ENCODE results near the gene EMILIN1.
A peak's percentile ranks its signal among the peaks of the same experiment; 100 is the strongest.

EMILIN1 gene

DNA sequence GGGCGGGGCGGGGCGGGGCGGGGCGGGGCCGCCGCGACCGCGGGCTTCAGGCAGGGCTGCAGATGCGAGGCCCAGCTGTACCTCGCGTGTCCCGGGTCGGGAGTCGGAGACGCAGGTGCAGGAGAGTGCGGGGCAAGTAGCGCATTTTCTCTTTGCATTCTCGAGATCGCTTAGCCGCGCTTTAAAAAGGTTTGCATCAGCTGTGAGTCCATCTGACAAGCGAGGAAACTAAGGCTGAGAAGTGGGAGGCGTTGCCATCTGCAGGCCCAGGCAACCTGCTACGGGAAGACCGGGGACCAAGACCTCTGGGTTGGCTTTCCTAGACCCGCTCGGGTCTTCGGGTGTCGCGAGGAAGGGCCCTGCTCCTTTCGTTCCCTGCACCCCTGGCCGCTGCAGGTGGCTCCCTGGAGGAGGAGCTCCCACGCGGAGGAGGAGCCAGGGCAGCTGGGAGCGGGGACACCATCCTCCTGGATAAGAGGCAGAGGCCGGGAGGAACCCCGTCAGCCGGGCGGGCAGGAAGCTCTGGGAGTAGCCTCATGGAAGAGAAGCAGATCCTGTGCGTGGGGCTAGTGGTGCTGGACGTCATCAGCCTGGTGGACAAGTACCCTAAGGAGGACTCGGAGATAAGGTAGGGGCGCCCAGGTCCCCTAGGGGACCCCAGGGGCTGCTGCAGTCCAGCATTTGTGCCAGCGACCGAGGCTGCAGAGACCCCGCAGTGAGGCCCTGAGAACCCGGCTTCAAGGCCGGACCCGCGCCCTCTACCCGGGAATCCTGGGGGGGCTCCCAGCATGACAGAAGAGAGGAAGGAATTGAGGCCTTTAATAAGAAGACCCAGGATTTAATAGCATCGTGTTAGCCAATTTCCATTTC, 8.5 kb downstream of the EMILIN1 start, which contains the start of gene KHK:
KHK (plus strand) TSS at position 49 of the 870 bp plus-strand sequence; CDS start at position 537, 488 bp downstream.
- 8 to 11% methylated on average over 54 of the region's 54 CpGs for WGBS, 2 experiments
- Histone ChIP-seq H3K4me1 (ENCODE audit: control insufficient read depth, insufficient read depth, low read length) (peaks cover 4% of the 10 kb centered on the region), H3K27me3 (ENCODE audit: control insufficient read depth, insufficient read depth, low read length, poor library complexity, severe bottlenecking) (peaks cover 22% of the 10 kb centered on the region), H3K4me3 (ENCODE audit: insufficient read depth, low read depth, low read length) (peak within 1 kb of the TSS; percentile 59), H3K27ac (ENCODE audit: insufficient read depth, low read depth, low read length, poor library complexity, severe bottlenecking) (peak within 1 kb of the TSS; percentile 67), H3K9me3 (ENCODE audit: control insufficient read depth, low read length) (no peaks in the 10 kb centered on the region), H3K36me3 (ENCODE audit: control insufficient read depth, insufficient read depth, low read length) (no peaks in the 10 kb centered on the region)

DNA sequence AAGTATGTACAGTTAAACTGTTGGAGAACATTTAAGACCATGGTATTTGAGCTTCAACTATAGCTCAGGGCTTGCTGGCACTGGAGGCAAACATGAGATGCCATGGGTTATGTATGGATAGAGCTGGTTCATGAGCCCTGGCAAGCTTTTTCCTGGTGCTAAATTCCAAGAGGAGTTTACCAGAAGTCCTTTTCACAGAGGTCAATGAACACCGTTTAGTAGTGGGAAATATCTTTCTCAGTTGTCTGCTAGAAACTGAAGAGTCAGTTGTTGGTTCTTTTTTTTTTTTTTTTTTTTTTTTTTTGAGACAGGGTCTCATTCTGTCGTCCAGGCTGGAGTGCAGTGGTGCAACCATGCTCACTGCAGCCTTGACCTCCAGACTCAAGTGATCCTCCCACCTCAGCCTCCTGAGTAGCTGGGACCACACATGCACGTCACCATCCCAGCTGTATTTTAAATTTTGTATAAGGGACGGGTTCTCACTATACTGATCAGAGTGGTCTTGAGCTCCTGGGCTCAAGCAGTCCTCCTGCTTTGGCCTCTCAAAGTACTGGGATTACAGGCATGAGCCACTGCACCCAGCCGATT, 9.5 kb downstream of the EMILIN1 start:
- H3K9me3 ChIP-seq (ENCODE audit: control insufficient read depth, low read length) = no peaks in the 10 kb centered on the region
- peak overlapping the region; percentile 59 for H3K4me3 ChIP-seq (ENCODE audit: insufficient read depth, low read depth, low read length)
- H3K27ac ChIP-seq (ENCODE audit: insufficient read depth, low read depth, low read length, poor library complexity, severe bottlenecking) = no peak overlapping the region
- H3K27me3 ChIP-seq (ENCODE audit: control insufficient read depth, insufficient read depth, low read length, poor library complexity, severe bottlenecking) = peaks cover 22% of the 10 kb centered on the region
- 84 to 90% methylated on average over 5 of the region's 5 CpGs for WGBS, 2 experiments
- peaks cover 4% of the 10 kb centered on the region for H3K4me1 ChIP-seq (ENCODE audit: control insufficient read depth, insufficient read depth, low read length)
- H3K36me3 ChIP-seq (ENCODE audit: control insufficient read depth, insufficient read depth, low read length) = no peaks in the 10 kb centered on the region

DNA sequence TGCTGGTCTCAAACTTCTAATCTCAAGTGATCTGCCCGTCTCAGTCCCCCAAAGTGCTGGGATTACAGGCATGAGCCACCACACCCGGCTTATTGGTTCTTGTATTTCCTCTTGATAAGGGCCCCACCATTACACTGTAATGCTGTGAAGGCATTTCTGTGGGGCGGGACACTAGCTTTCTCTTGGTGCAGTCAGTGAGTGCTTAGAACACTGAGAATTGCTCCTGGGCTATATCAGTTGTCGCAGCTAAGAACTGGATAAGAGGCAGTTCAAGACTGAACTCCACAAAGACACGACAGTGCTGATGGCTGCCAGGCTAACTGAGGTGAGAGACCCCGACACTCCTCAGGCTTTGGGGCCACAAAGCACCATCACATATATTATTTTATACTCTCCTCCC, 10.2 kb downstream of the EMILIN1 start:
- no peak overlapping the region for H3K27ac ChIP-seq (ENCODE audit: insufficient read depth, low read depth, low read length, poor library complexity, severe bottlenecking)
- H3K9me3 ChIP-seq (ENCODE audit: control insufficient read depth, low read length) = no peaks in the 10 kb centered on the region
- 93% methylated on average over 6 of the region's 6 CpGs for WGBS, 2 experiments
- peaks cover 4% of the 10 kb centered on the region for H3K4me1 ChIP-seq (ENCODE audit: control insufficient read depth, insufficient read depth, low read length)
- no peak overlapping the region for H3K4me3 ChIP-seq (ENCODE audit: insufficient read depth, low read depth, low read length)
- H3K27me3 ChIP-seq (ENCODE audit: control insufficient read depth, insufficient read depth, low read length, poor library complexity, severe bottlenecking) = peaks cover 22% of the 10 kb centered on the region
- H3K36me3 ChIP-seq (ENCODE audit: control insufficient read depth, insufficient read depth, low read length) = no peaks in the 10 kb centered on the region

DNA sequence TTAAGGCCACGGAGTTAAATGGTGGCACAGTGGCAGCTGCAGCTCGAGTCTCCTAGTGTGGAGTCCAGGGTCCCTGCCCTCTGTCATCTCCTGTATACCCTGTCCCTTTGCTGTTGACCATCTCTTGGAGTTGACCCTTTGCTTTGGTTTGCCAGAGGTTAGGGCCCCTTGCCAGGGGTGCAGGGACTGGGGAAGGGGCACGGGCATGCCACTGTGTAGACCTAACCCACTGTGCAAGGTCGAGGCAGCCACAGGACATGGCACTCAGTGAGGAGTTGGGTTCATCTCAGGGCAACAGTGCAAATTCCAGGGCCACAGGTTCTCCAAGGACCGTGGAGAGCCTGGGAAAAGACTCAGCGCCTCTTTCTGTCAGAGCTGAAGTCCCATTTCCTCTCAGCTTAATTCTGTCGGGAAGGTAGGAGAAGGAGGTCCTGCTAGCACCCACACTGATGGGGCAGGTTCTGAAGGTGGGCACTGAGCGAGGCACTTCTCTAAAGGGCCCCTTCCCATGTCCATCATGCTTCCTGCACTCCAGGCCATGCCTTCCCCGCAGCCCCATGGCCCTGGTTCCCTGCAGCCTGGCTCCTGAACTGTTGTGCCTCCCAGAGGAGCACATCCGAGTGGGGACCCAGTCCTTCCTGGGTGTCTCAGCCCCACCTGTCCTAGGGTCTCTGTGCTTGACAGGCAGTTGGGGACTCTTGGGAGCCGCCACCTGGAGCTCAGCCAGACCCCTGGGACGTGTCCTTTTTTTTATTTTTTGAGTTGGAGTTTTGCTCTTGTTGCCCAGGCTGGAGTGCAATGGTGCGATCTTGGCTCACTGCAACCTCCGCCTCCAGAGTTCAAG, 10.9 kb downstream of the EMILIN1 start:
- Histone ChIP-seq H3K27me3 (ENCODE audit: control insufficient read depth, insufficient read depth, low read length, poor library complexity, severe bottlenecking) (peaks cover 22% of the 10 kb centered on the region), H3K4me1 (ENCODE audit: control insufficient read depth, insufficient read depth, low read length) (peaks cover 4% of the 10 kb centered on the region), H3K4me3 (ENCODE audit: insufficient read depth, low read depth, low read length) (no peak overlapping the region), H3K27ac (ENCODE audit: insufficient read depth, low read depth, low read length, poor library complexity, severe bottlenecking) (no peak overlapping the region), H3K36me3 (ENCODE audit: control insufficient read depth, insufficient read depth, low read length) (no peaks in the 10 kb centered on the region), H3K9me3 (ENCODE audit: control insufficient read depth, low read length) (no peaks in the 10 kb centered on the region)
- WGBS, 2 experiments = 91 to 92% methylated on average over 14 of the region's 14 CpGs

DNA sequence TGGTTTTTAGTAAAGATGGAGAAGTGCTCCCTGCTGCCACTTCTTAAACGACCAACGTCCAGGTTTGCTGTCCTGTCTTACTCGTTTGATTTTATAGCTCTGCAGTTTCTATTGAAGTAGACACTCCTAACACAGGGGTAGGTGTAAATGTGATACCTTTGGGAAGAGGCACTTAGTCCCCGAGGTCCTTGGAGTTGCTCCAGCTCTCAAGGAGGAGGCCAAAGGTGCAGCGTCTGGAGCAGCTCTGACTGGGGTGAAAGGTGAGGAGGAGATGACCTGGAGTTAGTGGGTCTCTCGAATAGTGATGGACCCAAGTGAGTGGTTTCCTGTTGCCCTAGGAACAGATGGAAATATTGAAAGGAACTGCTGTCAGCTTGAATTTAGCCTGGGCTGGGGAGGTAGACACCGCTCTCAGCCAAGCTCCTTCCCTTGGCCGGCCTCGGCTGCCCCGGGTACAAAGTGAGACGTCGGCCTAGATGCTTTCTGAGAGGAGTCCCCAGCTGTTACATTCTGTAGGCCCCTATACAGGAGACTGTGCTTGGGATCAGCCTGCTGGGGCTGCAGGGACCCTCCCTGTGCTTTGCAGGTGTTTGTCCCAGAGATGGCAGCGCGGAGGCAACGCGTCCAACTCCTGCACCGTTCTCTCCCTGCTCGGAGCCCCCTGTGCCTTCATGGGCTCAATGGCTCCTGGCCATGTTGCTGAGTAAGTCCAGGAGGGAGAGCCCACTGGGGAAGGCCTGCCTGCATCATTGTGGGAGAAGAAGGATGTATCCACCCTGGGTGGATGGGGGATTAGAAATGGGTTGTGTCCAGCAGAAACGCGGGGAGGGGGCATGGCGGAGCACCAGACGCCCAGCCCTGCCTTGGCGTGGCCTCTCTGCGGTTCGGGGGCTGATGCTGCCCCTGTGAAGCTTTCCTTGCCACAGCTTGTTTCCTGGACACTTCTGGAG, 13.6 kb downstream of the EMILIN1 start:
- Histone ChIP-seq H3K4me1 (ENCODE audit: control insufficient read depth, insufficient read depth, low read length) (peaks cover 4% of the 10 kb centered on the region), H3K4me3 (ENCODE audit: insufficient read depth, low read depth, low read length) (no peak overlapping the region), H3K36me3 (ENCODE audit: control insufficient read depth, insufficient read depth, low read length) (no peaks in the 10 kb centered on the region), H3K27me3 (ENCODE audit: control insufficient read depth, insufficient read depth, low read length, poor library complexity, severe bottlenecking) (peaks cover 10% of the 10 kb centered on the region), H3K27ac (ENCODE audit: insufficient read depth, low read depth, low read length, poor library complexity, severe bottlenecking) (no peak overlapping the region), H3K9me3 (ENCODE audit: control insufficient read depth, low read length) (no peaks in the 10 kb centered on the region)
- 84 to 85% methylated on average over 25 of the region's 25 CpGs for WGBS, 2 experiments

DNA sequence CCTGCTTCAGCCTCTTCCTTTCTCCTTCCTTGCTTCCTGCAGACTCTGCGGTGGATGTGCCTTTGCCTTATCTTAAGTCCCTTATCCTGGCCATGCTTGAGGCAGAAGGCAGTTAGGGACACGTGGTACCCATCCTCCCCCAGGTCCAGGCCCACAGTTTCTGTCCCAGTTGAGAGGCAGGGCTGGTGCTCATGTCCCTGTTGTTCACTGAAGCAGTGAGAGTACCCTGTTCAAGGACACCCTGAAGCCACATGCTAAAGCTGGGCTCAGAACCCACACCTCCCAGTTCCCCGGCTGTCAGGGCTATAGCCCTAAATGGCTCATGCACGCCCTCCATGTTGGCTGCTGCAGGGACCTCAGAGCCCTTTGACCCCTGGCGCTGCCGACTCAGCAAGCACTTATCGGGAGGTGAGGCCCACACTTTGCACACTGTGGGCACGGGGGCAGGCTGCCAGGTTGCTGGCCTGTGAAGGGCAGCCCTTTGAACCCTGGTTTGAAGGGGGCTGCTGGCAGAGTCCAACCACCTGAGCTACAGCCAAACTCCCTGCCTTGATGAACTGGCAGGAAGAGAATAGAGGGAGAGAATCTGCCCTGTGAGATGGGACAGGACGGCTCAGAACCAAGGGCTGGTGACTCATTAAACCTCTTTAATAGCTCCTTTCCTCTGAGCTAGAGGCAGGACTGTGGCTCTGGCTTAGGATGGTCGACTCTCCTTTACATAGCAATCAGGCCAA, 14.4 kb downstream of the EMILIN1 start:
- H3K27me3 ChIP-seq (ENCODE audit: control insufficient read depth, insufficient read depth, low read length, poor library complexity, severe bottlenecking) = peaks cover 1% of the 10 kb centered on the region
- H3K27ac ChIP-seq (ENCODE audit: insufficient read depth, low read depth, low read length, poor library complexity, severe bottlenecking) = no peak overlapping the region
- H3K4me3 ChIP-seq (ENCODE audit: insufficient read depth, low read depth, low read length) = no peak overlapping the region
- H3K9me3 ChIP-seq (ENCODE audit: control insufficient read depth, low read length) = no peaks in the 10 kb centered on the region
- H3K4me1 ChIP-seq (ENCODE audit: control insufficient read depth, insufficient read depth, low read length) = no peaks in the 10 kb centered on the region
- H3K36me3 ChIP-seq (ENCODE audit: control insufficient read depth, insufficient read depth, low read length) = no peaks in the 10 kb centered on the region
- WGBS, 2 experiments = 87% methylated on average over 10 of the region's 10 CpGs

DNA sequence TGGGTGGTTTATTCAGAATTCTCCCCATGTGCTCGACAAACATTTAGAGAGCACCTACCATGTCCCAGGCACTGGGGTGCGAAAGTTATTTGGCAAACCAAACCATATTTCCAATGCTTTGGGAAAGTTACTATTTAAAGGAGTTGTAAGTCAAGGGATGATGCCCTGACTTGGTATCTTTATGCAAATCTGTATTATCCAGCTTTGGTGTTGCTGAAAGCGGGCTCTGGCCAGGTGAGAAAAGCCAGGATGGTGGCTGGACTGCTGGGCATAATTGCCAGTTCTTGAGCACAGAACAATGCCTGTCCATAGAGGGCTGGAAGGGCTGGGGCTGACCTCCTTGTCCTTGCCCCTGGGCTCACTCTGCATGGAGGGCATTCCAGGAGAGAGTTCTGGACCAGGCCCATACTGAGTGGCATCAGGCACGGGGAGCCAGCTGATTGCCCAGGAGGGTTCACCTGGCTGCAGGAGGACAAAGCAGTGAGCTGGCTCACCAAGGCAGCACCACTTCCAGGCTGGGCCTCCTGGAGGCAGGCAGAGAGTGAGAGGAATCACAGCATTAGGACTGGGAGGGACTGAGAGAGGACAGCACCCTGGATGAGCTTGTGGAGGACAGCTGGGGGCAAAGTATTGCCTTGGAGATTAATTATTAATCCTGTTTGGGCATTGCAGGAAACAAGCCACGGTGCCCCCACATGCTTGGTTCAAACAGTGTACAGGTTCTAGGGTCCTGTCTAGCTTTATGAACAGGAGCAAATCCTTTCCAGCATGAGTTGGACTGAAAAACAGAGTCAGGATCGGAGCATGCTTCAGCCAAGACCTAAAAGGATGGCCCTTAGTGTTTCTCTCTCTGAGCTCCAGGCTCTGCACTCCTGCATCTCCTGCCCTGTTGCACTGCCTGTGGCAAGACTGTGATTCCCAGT, 15.3 kb downstream of the EMILIN1 start:
- no peaks in the 10 kb centered on the region for H3K36me3 ChIP-seq (ENCODE audit: control insufficient read depth, insufficient read depth, low read length)
- no peak overlapping the region for H3K27ac ChIP-seq (ENCODE audit: insufficient read depth, low read depth, low read length, poor library complexity, severe bottlenecking)
- no peaks in the 10 kb centered on the region for H3K9me3 ChIP-seq (ENCODE audit: control insufficient read depth, low read length)
- H3K4me1 ChIP-seq (ENCODE audit: control insufficient read depth, insufficient read depth, low read length) = no peaks in the 10 kb centered on the region
- WGBS, 2 experiments = 91 to 94% methylated on average over 6 of the region's 6 CpGs
- no peak overlapping the region for H3K4me3 ChIP-seq (ENCODE audit: insufficient read depth, low read depth, low read length)
- no peaks in the 10 kb centered on the region for H3K27me3 ChIP-seq (ENCODE audit: control insufficient read depth, insufficient read depth, low read length, poor library complexity, severe bottlenecking)

DNA sequence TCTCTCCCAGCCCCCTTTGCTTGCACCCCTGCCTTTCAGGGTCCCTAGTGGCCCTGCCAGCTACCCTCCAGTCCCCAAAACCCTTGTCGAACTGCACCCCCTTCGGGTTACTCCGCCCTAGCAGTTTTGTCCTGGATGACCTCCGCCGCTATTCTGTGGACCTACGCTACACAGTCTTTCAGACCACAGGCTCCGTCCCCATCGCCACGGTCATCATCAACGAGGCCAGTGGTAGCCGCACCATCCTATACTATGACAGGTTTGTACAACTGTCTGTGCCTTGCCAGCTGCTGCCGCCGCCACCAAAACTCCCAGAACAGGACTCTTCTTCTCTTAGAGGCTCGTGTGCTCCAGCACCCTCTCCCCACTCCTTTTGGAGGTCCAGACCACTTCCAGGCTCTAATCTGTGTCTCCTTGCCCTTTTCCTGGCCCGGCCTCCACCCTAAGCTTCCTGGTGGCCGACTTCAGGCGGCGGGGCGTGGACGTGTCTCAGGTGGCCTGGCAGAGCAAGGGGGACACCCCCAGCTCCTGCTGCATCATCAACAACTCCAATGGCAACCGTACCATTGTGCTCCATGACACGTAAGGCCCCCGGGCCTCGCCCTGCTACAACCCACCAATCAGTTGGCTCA, 16.1 kb downstream of the EMILIN1 start:
- Histone ChIP-seq H3K36me3 (ENCODE audit: control insufficient read depth, insufficient read depth, low read length) (no peaks in the 10 kb centered on the region), H3K4me3 (ENCODE audit: insufficient read depth, low read depth, low read length) (no peak overlapping the region), H3K9me3 (ENCODE audit: control insufficient read depth, low read length) (no peaks in the 10 kb centered on the region), H3K4me1 (ENCODE audit: control insufficient read depth, insufficient read depth, low read length) (no peaks in the 10 kb centered on the region), H3K27ac (ENCODE audit: insufficient read depth, low read depth, low read length, poor library complexity, severe bottlenecking) (no peak overlapping the region), H3K27me3 (ENCODE audit: control insufficient read depth, insufficient read depth, low read length, poor library complexity, severe bottlenecking) (no peaks in the 10 kb centered on the region)
- WGBS, 2 experiments = 94% methylated on average over 24 of the region's 24 CpGs
